Measurements from ENCODE around the gene IQCK.

The IQCK gene

DNA sequence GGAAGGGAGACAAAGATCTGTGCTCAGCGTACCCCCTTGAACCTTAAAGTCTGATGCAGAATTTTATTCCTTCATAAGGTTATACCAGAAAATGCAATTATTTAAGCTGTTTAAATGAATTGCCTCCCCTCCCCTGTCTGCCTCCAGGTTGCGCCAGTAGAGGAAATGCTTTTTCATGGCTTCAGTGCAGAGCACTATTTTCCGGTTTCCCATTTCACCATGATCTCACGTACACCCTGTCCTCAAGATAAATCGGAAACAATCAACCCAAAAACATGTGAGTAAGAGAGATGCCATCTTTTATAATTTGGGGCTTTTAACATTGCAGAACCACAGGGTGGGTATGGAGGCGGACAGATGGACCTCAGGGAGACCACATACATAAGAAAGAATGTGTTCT is 15.5 kb downstream of the IQCK start:
- Histone ChIP-seq H3K4me1 (ENCODE audit: low read length) (peaks cover 22% of the 10 kb centered on the region), H3K27me3 (ENCODE audit: low read depth, low read length) (no peaks in the 10 kb centered on the region), H4K20me1 (ENCODE audit: insufficient read depth, low read length) (no peaks in the 10 kb centered on the region), H3K4me3 (ENCODE audit: low read length) (no peak overlapping the region), H3K79me2 (ENCODE audit: low read length) (no peaks in the 10 kb centered on the region), H3K36me3 (replicated peaks; ENCODE audit: low read depth, low read length) (peaks cover 11% of the 10 kb centered on the region), H3K27ac (ENCODE audit: low read length) (no peak overlapping the region), H2AFZ (ENCODE audit: low read depth, low read length) (no peak overlapping the region), H3K4me2 (ENCODE audit: low read length) (no peak overlapping the region), H3K9me3 (ENCODE audit: insufficient read depth, low read length) (no peaks in the 10 kb centered on the region), H3K9ac (ENCODE audit: low read length) (no peak overlapping the region)
- no peak for TF ChIP-seq EZH2phosphoT487 (IDR thresholded peaks at IDR 0.05; ENCODE audit: low read depth)
- TF ChIP-seq CTCF (IDR thresholded peaks at IDR 0.05; ENCODE audit: low read depth, low read length) = no peak

DNA sequence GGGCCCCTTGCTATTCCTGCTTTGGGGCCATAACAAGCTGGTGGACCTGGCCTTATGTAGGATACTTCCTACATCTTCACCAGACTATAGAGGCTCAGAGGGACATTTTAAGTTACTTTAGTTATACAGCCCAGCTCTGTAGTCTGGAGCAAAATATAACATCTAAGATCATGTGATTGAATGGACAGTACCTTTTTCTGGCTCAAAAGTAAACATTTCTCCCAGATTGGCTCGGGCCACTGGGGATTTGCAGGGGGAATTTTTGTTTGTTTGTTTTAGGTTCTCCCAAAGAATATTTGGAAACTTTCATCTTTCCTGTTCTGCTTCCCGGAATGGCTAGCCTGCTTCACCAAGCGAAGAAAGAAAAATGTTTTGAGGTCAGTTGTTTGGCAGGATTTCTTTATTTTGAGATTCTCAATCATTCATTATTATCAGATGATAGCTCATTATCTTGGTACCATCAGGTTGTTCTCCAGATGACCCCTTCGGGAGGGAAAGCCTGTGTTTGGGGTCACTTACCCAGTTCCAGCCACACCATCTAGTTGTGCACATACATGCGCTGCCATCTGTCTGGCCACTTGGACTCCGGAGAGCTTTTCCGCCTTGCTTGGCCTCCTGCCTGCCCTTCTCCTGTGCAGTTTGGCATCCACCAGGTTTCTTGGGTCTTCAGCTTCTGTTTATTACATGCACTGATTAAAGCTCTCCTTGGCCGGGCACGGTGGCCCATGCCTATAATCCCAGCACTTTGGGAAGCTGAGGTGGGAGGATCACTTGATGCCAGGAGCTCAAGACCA is 17.2 kb downstream of the IQCK start:
- H4K20me1 ChIP-seq (ENCODE audit: insufficient read depth, low read length) = no peaks in the 10 kb centered on the region
- H3K79me2 ChIP-seq (ENCODE audit: low read length) = no peaks in the 10 kb centered on the region
- H3K27ac ChIP-seq (ENCODE audit: low read length) = no peak overlapping the region
- H3K27me3 ChIP-seq (ENCODE audit: low read depth, low read length) = no peaks in the 10 kb centered on the region
- H3K4me1 ChIP-seq (ENCODE audit: low read length) = peaks cover 30% of the 10 kb centered on the region
- TF ChIP-seq CTCF (IDR thresholded peaks at IDR 0.05; ENCODE audit: low read depth, low read length) (no peak), EZH2phosphoT487 (IDR thresholded peaks at IDR 0.05; ENCODE audit: low read depth) (no peak)
- H3K9ac ChIP-seq (ENCODE audit: low read length) = no peak overlapping the region
- no peaks in the 10 kb centered on the region for H3K9me3 ChIP-seq (ENCODE audit: insufficient read depth, low read length)
- H3K4me3 ChIP-seq (ENCODE audit: low read length) = no peak overlapping the region
- H3K36me3 ChIP-seq (replicated peaks; ENCODE audit: low read depth, low read length) = peaks cover 21% of the 10 kb centered on the region
- H2AFZ ChIP-seq (ENCODE audit: low read depth, low read length) = no peak overlapping the region
- no peak overlapping the region for H3K4me2 ChIP-seq (ENCODE audit: low read length)

GRCh38 chr16:19737306-19738038 is 19.4 kb downstream of the IQCK start:
- Histone ChIP-seq H3K4me3 (ENCODE audit: low read length) (peak overlapping the region; percentile 17), H2AFZ (ENCODE audit: low read depth, low read length) (no peak overlapping the region; the same call in 1 of the 2 replicates), H3K27ac (ENCODE audit: low read length) (peak overlapping the region; percentile 16; the same call in 1 of the 2 replicates), H3K27me3 (ENCODE audit: low read depth, low read length) (no peaks in the 10 kb centered on the region), H4K20me1 (ENCODE audit: insufficient read depth, low read length) (no peaks in the 10 kb centered on the region), H3K79me2 (ENCODE audit: low read length) (no peaks in the 10 kb centered on the region), H3K36me3 (replicated peaks; ENCODE audit: low read depth, low read length) (peaks cover 19% of the 10 kb centered on the region), H3K4me2 (ENCODE audit: low read length) (peak overlapping the region; percentile 61), H3K9ac (ENCODE audit: low read length) (no peak overlapping the region), H3K4me1 (ENCODE audit: low read length) (peaks cover 33% of the 10 kb centered on the region), H3K9me3 (ENCODE audit: insufficient read depth, low read length) (no peaks in the 10 kb centered on the region)
- TF ChIP-seq EZH2phosphoT487 (IDR thresholded peaks at IDR 0.05; ENCODE audit: low read depth) (no peak), CTCF (IDR thresholded peaks at IDR 0.05; ENCODE audit: low read depth, low read length) (no peak)

DNA sequence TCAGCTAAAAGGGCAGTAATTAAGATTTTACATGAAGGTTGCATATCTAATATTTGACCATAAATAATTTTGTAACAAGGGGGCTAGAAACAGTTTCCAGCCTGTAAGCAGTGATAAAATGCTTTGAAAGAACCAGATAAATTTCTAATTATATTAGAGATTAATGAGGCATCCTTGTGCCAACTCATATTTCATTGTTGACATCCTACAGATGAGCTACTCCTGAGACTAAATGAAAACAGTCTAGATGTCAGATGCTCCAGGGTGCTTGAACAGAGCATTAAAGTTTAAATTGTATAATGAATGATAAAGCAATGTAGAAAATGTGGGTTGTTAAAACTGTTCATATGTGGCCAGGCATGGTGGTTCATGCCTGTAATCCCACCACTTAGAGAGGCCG is 23.3 kb downstream of the IQCK start:
- TF ChIP-seq CTCF (IDR thresholded peaks at IDR 0.05; ENCODE audit: low read depth, low read length) (no peak), EZH2phosphoT487 (IDR thresholded peaks at IDR 0.05; ENCODE audit: low read depth) (no peak)
- no peaks in the 10 kb centered on the region for H3K79me2 ChIP-seq (ENCODE audit: low read length)
- H3K4me1 ChIP-seq (ENCODE audit: low read length) = peaks cover 32% of the 10 kb centered on the region
- H3K9ac ChIP-seq (ENCODE audit: low read length) = no peak overlapping the region
- H3K9me3 ChIP-seq (ENCODE audit: insufficient read depth, low read length) = no peaks in the 10 kb centered on the region
- H3K36me3 ChIP-seq (replicated peaks; ENCODE audit: low read depth, low read length) = peaks cover 14% of the 10 kb centered on the region
- no peak overlapping the region for H3K4me3 ChIP-seq (ENCODE audit: low read length)
- H3K27me3 ChIP-seq (ENCODE audit: low read depth, low read length) = no peaks in the 10 kb centered on the region
- no peak overlapping the region for H3K4me2 ChIP-seq (ENCODE audit: low read length)
- no peaks in the 10 kb centered on the region for H4K20me1 ChIP-seq (ENCODE audit: insufficient read depth, low read length)
- no peak overlapping the region for H2AFZ ChIP-seq (ENCODE audit: low read depth, low read length)
- no peak overlapping the region for H3K27ac ChIP-seq (ENCODE audit: low read length)
